SU-DHL-6 (cell line): ENCODE results near the gene GDPD3.

ENCODE experiments used
- H2AFZ ChIP-seq: fragments of 200-600 bp; sonication (generic); 2 replicates; pipeline ENCODE4 v1.6.1; 2014; ENCODE audit warnings: low read depth, mild to moderate bottlenecking, moderate library complexity, mixed read lengths, antibody characterized with exemption, low read length; ENCODE audit not compliant: severe bottlenecking
- H3F3A ChIP-seq: fragments of 200-600 bp; shearing (Covaris generic); 2 replicates; pipeline ENCODE4 v1.6.0; 2016; ENCODE audit warnings: antibody characterized with exemption, mild to moderate bottlenecking; ENCODE audit not compliant: insufficient read depth
- H3K27ac ChIP-seq: fragments of 200-600 bp; sonication (generic); 2 replicates; pipeline ENCODE4 v1.5.1; 2016; ENCODE audit warnings: low read depth, mild to moderate bottlenecking, low read length, moderate library complexity, mixed read lengths
- H3K27me3 ChIP-seq: fragments of 200-600 bp; sonication (generic), shearing (Covaris generic); 2 replicates; pipeline ENCODE4 v1.6.0; 2014; ENCODE audit warnings: mild to moderate bottlenecking, low read length
- H3K36me3 ChIP-seq: fragments of 200-600 bp; sonication (generic); 2 replicates; pipeline ENCODE4 v1.6.1; 2014; ENCODE audit warnings: mild to moderate bottlenecking, low read length, mixed read lengths
- H3K4me2 ChIP-seq: fragments of 300-600, 200-600 bp; shearing (Covaris generic), sonication (generic); 2 replicates; pipeline ENCODE4 v1.6.0; 2014; ENCODE audit warnings: low read length, low read depth, mild to moderate bottlenecking; ENCODE audit not compliant: poor library complexity, severe bottlenecking
- H3K4me3 ChIP-seq: fragments of 200-600 bp; sonication (generic); 2 replicates; pipeline ENCODE4 v1.5.1; 2014; ENCODE audit warnings: antibody characterized with exemption, low read length, mild to moderate bottlenecking, mixed read lengths; ENCODE audit not compliant: insufficient read depth, poor library complexity, severe bottlenecking
- H3K79me2 ChIP-seq: fragments of 200-600 bp; sonication (generic); 2 replicates; pipeline ENCODE4 v1.6.1; 2014; ENCODE audit warnings: mild to moderate bottlenecking, low read length, moderate library complexity; ENCODE audit not compliant: insufficient read depth
- H3K9ac ChIP-seq: fragments of 200-600 bp; sonication (generic); 2 replicates; pipeline ENCODE4 v1.7.0; 2014; ENCODE audit warnings: mild to moderate bottlenecking, low read length
- H3K9me2 ChIP-seq: fragments of 200-600 bp; sonication (generic); replicated peaks from 2 replicates; pipeline ENCODE4 v1.6.1; 2014; ENCODE audit warnings: low read length; ENCODE audit not compliant: insufficient read depth
- H3K9me3 ChIP-seq: fragments of 200-600 bp; sonication (generic); 2 replicates; pipeline ENCODE4 v1.6.1; 2014; ENCODE audit warnings: low read length, mixed read lengths; ENCODE audit not compliant: insufficient read depth
- H4K20me1 ChIP-seq: fragments of 200-600 bp; sonication (generic); 2 replicates; pipeline ENCODE4 v1.6.1; 2014; ENCODE audit warnings: low read depth, mild to moderate bottlenecking, antibody characterized with exemption, low read length, moderate library complexity, mixed read lengths
- EZH2phosphoT487 ChIP-seq: fragments of 200-600 bp; sonication (generic), shearing (Covaris generic); conservative IDR thresholded peaks from 2 replicates; pipeline ENCODE4 v1.6.1; 2018; ENCODE audit warnings: mild to moderate bottlenecking, antibody characterized with exemption, low read length, moderate library complexity, mixed read lengths
- TF ChIP-seq, protein P1 (sequence below): fragments of 200-600 bp; sonication (generic); IDR thresholded peaks from one replicate; pipeline ENCODE4 v1.5.1; 2017; ENCODE audit warnings: antibody characterized with exemption, mild to moderate bottlenecking, low read length, moderate library complexity; ENCODE audit not compliant: insufficient read depth, poor library complexity, severe bottlenecking

Gene GDPD3

DNA sequence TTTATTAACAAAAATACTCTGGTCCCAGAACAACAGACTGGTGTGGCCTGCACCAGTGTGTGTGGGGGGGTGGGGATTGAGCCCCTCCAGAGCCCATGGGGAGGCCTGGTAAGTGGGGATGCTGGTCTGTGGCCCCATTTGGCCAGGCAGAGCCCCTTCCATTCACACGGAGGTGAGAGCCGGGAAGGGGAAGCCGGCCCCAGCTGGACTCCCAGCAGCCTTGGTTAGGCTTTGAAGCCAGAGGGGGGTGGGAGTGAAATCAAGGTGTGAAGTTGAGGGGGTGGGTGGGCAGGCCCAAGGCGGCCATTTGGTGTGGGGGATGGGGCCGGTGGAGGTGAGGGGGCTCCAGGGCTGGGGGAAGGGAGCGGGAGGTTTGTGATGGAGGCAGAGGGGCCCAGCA, 27.5 kb downstream of the GDPD3 start:
- Histone ChIP-seq H3K4me3 (no peak overlapping the region), H3K9me2 (no peaks in the 10 kb centered on the region), H3K27ac (no peak overlapping the region), H3K9ac (no peak overlapping the region), H4K20me1 (no peaks in the 10 kb centered on the region), H2AFZ (no peak overlapping the region), H3F3A (peaks cover 9% of the 10 kb centered on the region), H3K36me3 (no peaks in the 10 kb centered on the region), H3K27me3 (no peaks in the 10 kb centered on the region), H3K9me3 (no peaks in the 10 kb centered on the region), H3K79me2 (peaks cover 5% of the 10 kb centered on the region; the same call in 1 of the 2 replicates), H3K4me2 (no peak overlapping the region)
- TF ChIP-seq, protein P1, sequence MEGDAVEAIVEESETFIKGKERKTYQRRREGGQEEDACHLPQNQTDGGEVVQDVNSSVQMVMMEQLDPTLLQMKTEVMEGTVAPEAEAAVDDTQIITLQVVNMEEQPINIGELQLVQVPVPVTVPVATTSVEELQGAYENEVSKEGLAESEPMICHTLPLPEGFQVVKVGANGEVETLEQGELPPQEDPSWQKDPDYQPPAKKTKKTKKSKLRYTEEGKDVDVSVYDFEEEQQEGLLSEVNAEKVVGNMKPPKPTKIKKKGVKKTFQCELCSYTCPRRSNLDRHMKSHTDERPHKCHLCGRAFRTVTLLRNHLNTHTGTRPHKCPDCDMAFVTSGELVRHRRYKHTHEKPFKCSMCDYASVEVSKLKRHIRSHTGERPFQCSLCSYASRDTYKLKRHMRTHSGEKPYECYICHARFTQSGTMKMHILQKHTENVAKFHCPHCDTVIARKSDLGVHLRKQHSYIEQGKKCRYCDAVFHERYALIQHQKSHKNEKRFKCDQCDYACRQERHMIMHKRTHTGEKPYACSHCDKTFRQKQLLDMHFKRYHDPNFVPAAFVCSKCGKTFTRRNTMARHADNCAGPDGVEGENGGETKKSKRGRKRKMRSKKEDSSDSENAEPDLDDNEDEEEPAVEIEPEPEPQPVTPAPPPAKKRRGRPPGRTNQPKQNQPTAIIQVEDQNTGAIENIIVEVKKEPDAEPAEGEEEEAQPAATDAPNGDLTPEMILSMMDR, result no peak
- no peak for TF ChIP-seq EZH2phosphoT487

DNA sequence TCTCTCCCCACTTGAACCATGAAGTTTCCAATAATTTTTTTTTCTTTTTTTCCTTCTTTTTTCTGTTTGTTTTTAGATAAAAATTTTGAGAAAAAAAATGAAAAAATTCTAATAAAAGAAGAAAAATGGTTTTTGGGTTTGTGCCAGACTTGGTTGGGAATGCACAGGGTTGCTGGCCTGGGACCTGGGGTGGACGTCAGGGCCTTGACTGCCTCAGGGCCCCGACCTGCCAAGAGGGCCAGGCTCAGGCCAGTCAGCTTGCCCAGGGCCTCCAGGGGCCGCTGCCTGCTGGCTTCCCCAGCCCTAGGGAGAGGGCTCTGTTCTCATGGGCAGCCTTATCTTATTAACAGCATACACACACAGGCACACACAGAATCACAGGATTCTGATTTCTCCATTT, 28.1 kb downstream of the GDPD3 start:
- Histone ChIP-seq H3K27ac (no peak overlapping the region), H3K9ac (no peak overlapping the region)
- TF ChIP-seq, protein P1, result no peak
- no peak for TF ChIP-seq EZH2phosphoT487

DNA sequence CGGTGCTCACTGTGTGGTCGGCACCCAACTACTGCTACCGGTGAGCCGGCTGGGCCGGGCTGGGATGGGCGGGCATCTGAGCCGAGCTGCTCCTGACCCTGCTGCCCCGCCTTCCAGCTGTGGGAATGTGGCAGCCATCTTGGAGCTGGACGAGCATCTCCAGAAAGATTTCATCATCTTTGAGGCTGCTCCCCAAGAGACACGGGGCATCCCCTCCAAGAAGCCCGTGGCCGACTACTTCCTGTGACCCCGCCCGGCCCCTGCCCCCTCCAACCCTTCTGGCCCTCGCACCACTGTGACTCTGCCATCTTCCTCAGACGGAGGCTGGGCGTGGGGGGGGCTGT, 28.5 kb downstream of the GDPD3 start:
- Histone ChIP-seq H3K36me3 (no peaks in the 10 kb centered on the region), H3K9ac (no peak overlapping the region), H3K4me3 (no peak overlapping the region)

More for the DNA sequence above, 28.1 kb downstream of the GDPD3 start:
- no peaks in the 10 kb centered on the region for H4K20me1 ChIP-seq
- H3K27me3 ChIP-seq, result no peaks in the 10 kb centered on the region
- peaks cover 5% of the 10 kb centered on the region; the same call in 1 of the 2 replicates for H3K79me2 ChIP-seq
- H3F3A ChIP-seq, result peaks cover 8% of the 10 kb centered on the region
- H3K36me3 ChIP-seq, result no peaks in the 10 kb centered on the region
- H3K4me2 ChIP-seq, result no peak overlapping the region
- H3K9me3 ChIP-seq, result no peaks in the 10 kb centered on the region
- H3K4me3 ChIP-seq, result no peak overlapping the region
- no peaks in the 10 kb centered on the region for H3K9me2 ChIP-seq
- H2AFZ ChIP-seq, result no peak overlapping the region

More for the DNA sequence above, 28.5 kb downstream of the GDPD3 start:
- Histone ChIP-seq H3K9me2 (no peaks in the 10 kb centered on the region), H3K27me3 (no peaks in the 10 kb centered on the region), H2AFZ (no peak overlapping the region), H4K20me1 (no peaks in the 10 kb centered on the region), H3F3A (peaks cover 3% of the 10 kb centered on the region), H3K4me2 (no peak overlapping the region), H3K9me3 (no peaks in the 10 kb centered on the region), H3K27ac (no peak overlapping the region), H3K79me2 (peaks cover 9% of the 10 kb centered on the region)
- TF ChIP-seq, protein P1, result no peak
- no peak for TF ChIP-seq EZH2phosphoT487
